Astrocyte of the spinal cord (primary cell): ENCODE data around the gene LOXL3.

Experiments
- DNase-seq: peaks from one replicate; pipeline ENCODE4 v3.0.0; 2011; ENCODE audit warnings: low read depth, low spot score
- H3K4me3 ChIP-seq: 2 replicates; pipeline ENCODE4 v1.5.1; 2011; ENCODE audit warnings: low read depth, mild to moderate bottlenecking, low read length, moderate library complexity
- in situ Hi-C: cut with HindIII; loops from 2 replicates; pipeline ENCODE4 v1.10.0; 2017; ENCODE audit warnings: low sequenced_read_pairs
- TF ChIP-seq, protein P1 (sequence below): IDR thresholded peaks from 2 replicates; pipeline ENCODE4 v1.5.1; 2012; ENCODE audit warnings: low read depth, mild to moderate bottlenecking, low read length, inconsistent platforms

The LOXL3 gene

DNA sequence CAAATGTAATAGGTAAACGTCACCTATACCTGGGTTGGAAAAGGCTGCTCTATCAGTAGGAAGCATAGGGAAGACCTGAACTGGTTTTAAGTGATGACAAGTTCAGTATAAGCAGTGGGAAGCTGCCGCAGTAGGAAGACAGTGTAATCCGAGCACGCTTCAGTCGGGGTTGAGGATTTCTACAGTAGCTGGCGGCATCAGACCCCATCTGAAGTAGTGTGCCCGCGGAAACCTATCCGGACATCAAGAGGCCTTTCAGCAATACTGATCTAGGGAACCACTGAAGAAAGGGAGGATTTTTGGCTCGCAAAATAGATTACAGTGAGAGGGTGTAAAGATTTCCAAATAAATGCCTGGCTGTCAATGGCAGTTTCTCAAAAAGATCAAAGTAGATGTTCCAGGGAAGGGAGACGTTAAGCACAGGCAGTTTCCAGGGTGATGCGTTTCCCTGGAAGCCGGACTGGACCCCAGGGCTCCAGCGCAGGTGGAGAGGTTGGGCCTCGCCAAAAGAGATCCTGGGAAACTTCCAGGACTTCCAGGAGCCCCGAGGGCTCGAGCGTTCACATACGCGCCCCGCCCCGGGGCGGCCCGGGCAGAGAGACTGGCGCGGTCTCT lies 5.3 kb downstream of the LOXL3 start:
- peak overlapping the region; percentile 52 for H3K4me3 ChIP-seq
- in situ Hi-C loops, result no loop called here
- peak; percentile 9 for DNase-seq
- TF ChIP-seq, protein P1, sequence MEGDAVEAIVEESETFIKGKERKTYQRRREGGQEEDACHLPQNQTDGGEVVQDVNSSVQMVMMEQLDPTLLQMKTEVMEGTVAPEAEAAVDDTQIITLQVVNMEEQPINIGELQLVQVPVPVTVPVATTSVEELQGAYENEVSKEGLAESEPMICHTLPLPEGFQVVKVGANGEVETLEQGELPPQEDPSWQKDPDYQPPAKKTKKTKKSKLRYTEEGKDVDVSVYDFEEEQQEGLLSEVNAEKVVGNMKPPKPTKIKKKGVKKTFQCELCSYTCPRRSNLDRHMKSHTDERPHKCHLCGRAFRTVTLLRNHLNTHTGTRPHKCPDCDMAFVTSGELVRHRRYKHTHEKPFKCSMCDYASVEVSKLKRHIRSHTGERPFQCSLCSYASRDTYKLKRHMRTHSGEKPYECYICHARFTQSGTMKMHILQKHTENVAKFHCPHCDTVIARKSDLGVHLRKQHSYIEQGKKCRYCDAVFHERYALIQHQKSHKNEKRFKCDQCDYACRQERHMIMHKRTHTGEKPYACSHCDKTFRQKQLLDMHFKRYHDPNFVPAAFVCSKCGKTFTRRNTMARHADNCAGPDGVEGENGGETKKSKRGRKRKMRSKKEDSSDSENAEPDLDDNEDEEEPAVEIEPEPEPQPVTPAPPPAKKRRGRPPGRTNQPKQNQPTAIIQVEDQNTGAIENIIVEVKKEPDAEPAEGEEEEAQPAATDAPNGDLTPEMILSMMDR, result no peak

DNA sequence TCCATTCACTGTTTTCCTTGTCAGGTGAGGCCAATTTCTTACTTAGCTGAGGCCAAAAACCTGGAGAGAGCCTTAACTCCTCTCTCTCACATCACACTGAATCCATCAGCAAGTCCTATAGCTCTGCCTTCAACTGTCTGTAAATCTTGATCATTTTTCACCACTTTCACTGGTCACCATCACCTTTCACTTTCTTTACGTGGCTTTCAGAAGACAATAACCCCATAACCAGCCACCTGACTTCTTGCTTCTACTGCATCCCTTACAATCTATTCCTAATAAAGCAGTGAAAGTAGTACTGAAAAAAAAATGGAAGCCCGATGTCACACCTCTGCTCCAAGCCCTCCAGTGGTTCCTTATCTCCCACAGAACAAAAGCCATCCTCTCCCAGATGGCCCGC lies 7.7 kb downstream of the LOXL3 start:
- no peak overlapping the region for H3K4me3 ChIP-seq
- no peak for DNase-seq
- in situ Hi-C loops, result no loop called here
- TF ChIP-seq, protein P1, result no peak

DNA sequence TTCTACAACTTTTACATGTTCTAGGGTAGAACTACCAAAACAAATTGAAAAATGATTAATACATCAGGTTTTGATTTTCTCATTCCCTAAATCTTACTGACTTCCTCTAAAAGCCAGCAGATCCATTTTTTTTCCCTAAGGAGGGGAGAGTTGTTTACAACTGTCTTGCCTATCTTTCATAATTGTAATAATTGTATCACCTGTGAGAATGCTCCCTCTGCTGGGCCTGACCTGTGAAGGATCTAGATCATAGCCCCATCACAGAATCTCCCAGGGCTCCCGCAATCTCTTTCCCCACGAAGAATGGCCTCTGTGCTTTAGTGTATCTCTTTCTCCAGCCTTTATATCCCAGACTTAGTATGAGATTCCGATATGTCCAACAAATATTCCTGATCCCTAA lies 9.1 kb downstream of the LOXL3 start:
- in situ Hi-C loops, result no loop called here
- TF ChIP-seq, protein P1, result no peak
- H3K4me3 ChIP-seq, result no peak overlapping the region
- no peak for DNase-seq

DNA sequence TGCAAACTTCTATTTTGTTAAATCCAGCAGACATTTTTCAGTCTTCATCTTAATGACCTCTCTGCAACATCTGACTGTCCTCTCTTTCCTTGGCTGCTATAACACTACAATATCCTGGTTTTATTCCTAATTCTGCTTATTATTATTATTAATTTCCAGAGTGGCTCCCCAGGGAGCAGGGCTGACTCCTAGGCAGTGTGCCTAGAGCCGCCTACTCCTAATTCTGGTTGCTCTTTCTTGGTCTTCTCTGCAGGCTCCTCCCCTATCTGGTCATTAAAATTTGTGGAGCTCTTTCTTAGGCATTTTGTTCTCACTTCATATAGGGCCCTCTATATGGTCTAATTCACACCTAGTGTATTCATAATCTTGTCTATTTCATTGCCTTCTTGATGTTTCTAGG lies 10.8 kb downstream of the LOXL3 start:
- no peak for DNase-seq
- TF ChIP-seq, protein P1, result no peak
- no peak overlapping the region for H3K4me3 ChIP-seq
- in situ Hi-C loops, result no loop called here

DNA sequence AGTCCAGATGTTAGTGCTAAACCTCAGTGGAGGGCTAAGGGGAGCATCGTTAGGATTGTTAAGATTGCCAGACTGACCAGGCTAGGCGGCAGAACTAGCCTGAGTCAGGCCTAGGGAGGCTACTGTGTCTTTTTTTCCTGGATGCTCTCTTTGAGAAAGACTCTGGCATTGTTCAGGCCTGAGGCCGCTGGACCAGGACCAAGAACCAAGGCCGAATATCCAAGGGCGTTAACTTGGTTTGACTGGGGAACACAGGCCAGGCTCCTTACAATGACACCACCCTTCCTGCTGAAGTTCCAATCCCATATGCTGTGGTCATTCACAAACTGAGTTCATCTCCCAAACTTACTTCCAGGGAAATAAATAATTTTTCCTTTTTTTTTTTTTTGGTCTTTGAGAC lies 13.5 kb downstream of the LOXL3 start:
- TF ChIP-seq, protein P1, result no peak
- DNase-seq, result no peak
- H3K4me3 ChIP-seq, result no peak overlapping the region
- in situ Hi-C loops, result no loop called here

DNA sequence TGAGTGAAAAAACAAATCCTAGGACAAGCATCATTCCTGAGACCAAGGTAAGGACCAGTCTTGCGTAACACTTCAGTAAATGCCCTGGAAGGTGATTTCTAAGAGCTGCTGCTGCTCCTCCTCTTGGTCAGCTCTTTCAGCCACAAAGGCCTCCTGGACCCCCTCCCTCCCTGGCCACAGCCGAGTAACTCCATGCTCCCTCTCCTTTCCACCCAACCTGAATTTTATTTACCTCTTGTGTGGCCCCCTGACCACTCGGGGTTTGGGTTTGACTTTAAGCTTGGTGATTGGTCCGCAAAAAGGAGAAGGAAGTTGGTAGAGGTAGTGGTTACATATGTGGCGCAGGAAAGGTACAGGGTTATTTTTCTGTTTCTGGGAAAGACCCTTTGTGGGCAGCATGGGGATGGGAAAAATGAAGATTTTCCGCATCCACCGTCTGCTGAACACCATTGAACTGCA lies 14.8 kb downstream of the LOXL3 start:
- TF ChIP-seq, protein P1, result no peak
- no peak overlapping the region for H3K4me3 ChIP-seq
- DNase-seq, result no peak
- in situ Hi-C loops, result no loop called here
